SK-N-SH treated with all-trans-retinoic acid at 6 μM for 48 hours (cell line): ENCODE results near the gene HRH1.

Experiments
- ARNTL ChIP-seq: fragments of 450-650 bp; formaldehyde crosslinking; IDR thresholded peaks from 2 replicates; pipeline ENCODE4 v1.5.0; 2020; ENCODE audit warnings: low read depth, mild to moderate bottlenecking, moderate library complexity, borderline replicate concordance
- CSDC2 ChIP-seq: fragments of 250-450 bp; sonication (Bioruptor Pico); IDR thresholded peaks from 2 replicates; pipeline ENCODE4 v1.5.0; 2020; ENCODE audit warnings: mild to moderate bottlenecking, moderate library complexity
- PATZ1 ChIP-seq: fragments of 250-450 bp; sonication (Bioruptor Pico); IDR thresholded peaks from 2 replicates; pipeline ENCODE4 v1.8.0; 2020; ENCODE audit warnings: mild to moderate bottlenecking, moderate library complexity, borderline replicate concordance
- TCF4 ChIP-seq: fragments of 250-450 bp; sonication (Bioruptor Pico); IDR thresholded peaks from 2 replicates; pipeline ENCODE4 v1.8.0; 2021; ENCODE audit warnings: mild to moderate bottlenecking, moderate library complexity, borderline replicate concordance
- ZFP3 ChIP-seq: fragments of 250-450 bp; sonication (Bioruptor Pico); IDR thresholded peaks from 2 replicates; pipeline ENCODE4 v1.5.0; 2020; ENCODE audit warnings: mild to moderate bottlenecking, moderate library complexity

- no peak for TF ChIP-seq ZFP3 (CRISPR knock-in tag)
- TF ChIP-seq TCF4 (CRISPR knock-in tag) = no peak
- TF ChIP-seq ARNTL = no peak
- TF ChIP-seq PATZ1 (CRISPR knock-in tag) = no peak
- TF ChIP-seq CSDC2 (CRISPR knock-in tag) = no peak
These were observed 7.3 kb upstream of the HRH1 start for GRCh38 chr3:11146773-11147660.
